Non-pigmented ciliary epithelial cell (primary cell): ENCODE measurements around the gene TUBA1C.
"Not testable (repeated sequence)": the region's sequence is repeated elsewhere in the genome, so short reads cannot be mapped to it uniquely, and the experiment has no call there.

ENCODE experiments used
- DNase-seq: peaks from one replicate; pipeline ENCODE4 v3.0.0-alpha.2; 2010; ENCODE audit warnings: low read depth

Gene TUBA1C

GRCh38 chr12:49264873-49265792, at the start of gene TUBA1C:
TSS of gene TUBA1C (plus strand) at chr12:49265082. CDS start at chr12:49265182, 100 bp downstream.
- DNase-seq = peak; percentile 71

GRCh38 chr12:49219417-49220026, 45.4 kb upstream of the TUBA1C start:
- DNase-seq = no peak

GRCh38 chr12:49220972-49221371, 43.9 kb upstream of the TUBA1C start:
- no peak for DNase-seq

GRCh38 chr12:49223122-49223521, 41.8 kb upstream of the TUBA1C start:
- DNase-seq = no peak

GRCh38 chr12:49223590-49224369, 41.1 kb upstream of the TUBA1C start:
- no peak for DNase-seq

- no peak for DNase-seq
These were observed 39.2 kb upstream of the TUBA1C start for GRCh38 chr12:49225576-49226166.

GRCh38 chr12:49227713-49228112, 37.2 kb upstream of the TUBA1C start:
- no peak for DNase-seq

GRCh38 chr12:49228653-49229052, 36.2 kb upstream of the TUBA1C start:
- no peak for DNase-seq

- no peak for DNase-seq
These were observed 34.6 kb upstream of the TUBA1C start for GRCh38 chr12:49230176-49230804.

- no peak for DNase-seq
These were observed 34.1 kb upstream of the TUBA1C start for GRCh38 chr12:49230805-49231194.

- no peak for DNase-seq
These were observed 32.8 kb upstream of the TUBA1C start for GRCh38 chr12:49231878-49232655.

GRCh38 chr12:49232940-49233841, 31.7 kb upstream of the TUBA1C start:
- no peak for DNase-seq

- no peak for DNase-seq
These were observed 30.9 kb upstream of the TUBA1C start for GRCh38 chr12:49233842-49234526.

GRCh38 chr12:49236423-49236822, 28.5 kb upstream of the TUBA1C start:
- no peak for DNase-seq

GRCh38 chr12:49243631-49244030, 21.3 kb upstream of the TUBA1C start:
- no peak for DNase-seq

- DNase-seq = no peak
These were observed 20.7 kb upstream of the TUBA1C start for GRCh38 chr12:49244176-49244575.

- DNase-seq = no peak
These were observed 13.5 kb upstream of the TUBA1C start for GRCh38 chr12:49251357-49251756.

GRCh38 chr12:49253033-49253623, 11.8 kb upstream of the TUBA1C start:
- DNase-seq = no peak

GRCh38 chr12:49255456-49255855, 9.4 kb upstream of the TUBA1C start:
- not testable (repeated sequence) for DNase-seq
